Myocyte (in vitro differentiated cells): ENCODE data around the gene LCE1F. TPM values are rescaled to one million over a fixed set of nuclear protein-coding genes. Genes with fewer than 3 reads are reported as not detected.

Source experiments
- DNase-seq: peaks from one replicate; pipeline ENCODE4 v3.0.0-alpha.2; 2012; ENCODE audit warnings: low read depth
- total RNA-seq: library from RNA; depleted of rRNA; stranded (reverse); fragments of >200 nt; gene quantifications from 2 replicates; pipeline ENCODE4 v1.2.3, GENCODE V29; 2014

Gene LCE1F
- total RNA-seq, 1 donor from 2014 or later, result not detected

DNA sequence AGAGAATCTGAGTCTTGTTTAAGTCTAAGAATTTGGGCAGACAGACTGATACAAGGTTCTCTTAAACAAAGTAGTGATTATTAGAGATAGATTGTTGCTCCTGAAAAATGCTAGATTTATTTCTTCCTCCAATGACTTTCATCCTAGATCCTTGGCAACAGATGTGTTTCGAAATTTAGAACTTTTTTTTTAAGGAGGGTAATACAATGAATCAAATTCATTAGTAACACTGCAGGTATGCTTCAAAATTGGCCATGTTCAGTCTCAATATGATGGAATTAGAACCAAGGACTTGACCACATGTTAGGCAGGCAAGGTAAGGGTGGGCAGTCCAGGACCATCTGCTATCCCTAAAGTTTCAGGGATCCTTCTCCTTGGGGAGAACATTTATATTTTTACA lies 4.5 kb upstream of the LCE1F start:
- no peak for DNase-seq

DNA sequence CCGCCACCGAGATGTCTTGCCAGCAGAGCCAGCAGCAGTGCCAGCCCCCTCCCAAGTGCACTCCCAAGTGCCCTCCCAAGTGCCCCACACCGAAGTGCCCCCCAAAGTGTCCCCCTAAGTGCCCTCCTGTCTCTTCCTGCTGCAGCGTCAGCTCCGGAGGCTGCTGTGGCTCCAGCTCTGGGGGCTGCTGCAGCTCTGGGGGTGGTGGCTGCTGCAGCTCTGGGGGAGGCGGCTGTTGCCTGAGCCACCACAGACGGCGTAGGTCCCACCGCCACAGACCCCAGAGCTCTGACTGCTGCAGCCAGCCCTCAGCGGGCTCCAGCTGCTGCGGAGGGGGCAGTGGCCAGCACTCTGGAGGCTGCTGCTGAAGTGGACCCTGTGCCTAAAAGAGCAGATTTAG lies 1.4 kb downstream of the LCE1F start:
- DNase-seq, result no peak

DNA sequence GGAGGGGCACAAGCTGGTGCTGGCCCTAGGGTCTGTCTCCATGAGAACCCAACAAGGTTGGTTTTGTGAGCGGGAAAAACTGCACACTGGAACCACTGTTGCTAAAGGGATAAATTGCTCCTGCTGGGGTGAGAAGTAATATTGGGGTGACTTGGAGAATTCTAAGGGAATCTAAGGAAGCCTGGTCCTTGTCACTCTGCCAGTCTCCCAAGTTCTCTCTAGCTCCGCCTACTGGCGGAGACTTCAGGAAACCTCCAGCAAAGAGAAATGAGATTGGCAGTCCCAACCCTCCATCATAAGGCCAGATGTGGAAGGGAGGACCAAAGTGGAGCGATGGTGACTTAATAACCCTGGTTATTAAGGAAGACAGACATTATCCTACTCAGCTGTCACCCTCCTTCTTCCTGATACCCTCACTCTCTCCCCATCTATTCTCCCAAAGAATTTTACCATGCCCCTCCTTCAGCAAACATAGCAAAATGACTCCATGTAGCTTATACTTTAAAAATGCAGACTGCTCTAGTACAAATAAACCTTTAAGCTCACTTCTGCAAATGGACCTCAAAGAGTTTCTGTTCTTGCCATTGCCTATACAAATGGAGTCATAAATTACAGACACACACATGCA lies 2.7 kb downstream of the LCE1F start:
- peak; percentile 16 for DNase-seq

DNA sequence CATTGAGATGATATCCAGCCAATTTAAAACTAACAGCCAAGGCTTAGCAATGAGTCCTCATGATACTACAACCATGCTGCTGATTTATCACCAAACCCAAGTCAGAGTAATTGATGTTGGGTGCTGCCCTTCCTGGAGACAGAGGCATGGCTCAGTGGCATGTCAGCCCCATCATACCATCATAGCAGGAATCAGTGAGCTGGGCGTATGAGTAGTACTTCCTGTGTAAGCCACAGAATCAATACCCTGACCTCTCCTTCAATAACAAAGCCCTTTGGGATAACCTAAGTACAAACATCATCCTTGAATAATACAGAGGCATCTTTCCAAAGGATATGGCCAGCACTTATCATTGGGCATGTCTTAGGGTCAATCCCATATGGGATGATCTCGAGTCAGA lies 8.2 kb downstream of the LCE1F start:
- no peak for DNase-seq

DNA sequence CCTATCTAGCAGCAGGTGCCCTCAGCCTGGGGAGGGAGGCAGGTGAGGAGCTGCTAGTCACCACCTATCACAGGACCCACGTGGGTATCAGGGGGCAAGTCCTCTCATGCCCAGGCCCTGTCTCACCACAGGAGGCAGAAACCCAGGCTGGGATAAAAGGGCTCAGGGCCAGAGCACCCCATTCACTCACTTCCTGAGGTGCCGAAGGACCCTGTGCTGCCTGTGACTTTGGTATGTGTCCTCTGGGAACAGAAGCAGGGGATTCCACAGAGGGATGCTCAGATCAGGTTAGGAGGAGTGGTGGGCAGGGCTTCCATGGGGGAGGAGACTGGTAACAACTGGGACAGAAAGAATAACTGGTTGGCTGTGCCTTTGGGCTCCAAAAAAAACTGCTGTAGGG lies 11.1 kb downstream of the LCE1F start, which contains the start of gene LCE1E:
TSS of gene LCE1E (plus strand) at position 181 of the 400 bp plus-strand sequence. CDS start 1,043 bp downstream, outside the sequence.
- DNase-seq, result no peak

DNA sequence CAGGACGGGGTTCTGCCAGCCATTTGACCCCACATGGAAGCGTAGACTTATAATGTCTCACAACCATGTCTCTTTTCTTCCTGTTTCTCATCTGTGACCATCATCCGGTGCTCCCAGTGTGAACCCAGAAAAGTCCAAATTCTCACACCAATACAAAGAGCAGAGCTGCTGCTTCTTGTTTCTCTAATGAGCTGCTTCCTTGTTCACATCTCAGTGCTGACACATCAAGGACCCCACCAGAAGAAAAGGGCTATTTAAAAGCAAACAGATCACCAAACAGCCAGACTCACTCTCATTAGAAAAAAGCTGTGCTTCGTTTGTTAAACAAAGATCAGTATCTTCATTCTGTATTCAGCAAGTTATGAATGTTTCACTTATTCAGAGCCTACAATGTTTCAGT lies 20.7 kb downstream of the LCE1F start:
- DNase-seq, result no peak

DNA sequence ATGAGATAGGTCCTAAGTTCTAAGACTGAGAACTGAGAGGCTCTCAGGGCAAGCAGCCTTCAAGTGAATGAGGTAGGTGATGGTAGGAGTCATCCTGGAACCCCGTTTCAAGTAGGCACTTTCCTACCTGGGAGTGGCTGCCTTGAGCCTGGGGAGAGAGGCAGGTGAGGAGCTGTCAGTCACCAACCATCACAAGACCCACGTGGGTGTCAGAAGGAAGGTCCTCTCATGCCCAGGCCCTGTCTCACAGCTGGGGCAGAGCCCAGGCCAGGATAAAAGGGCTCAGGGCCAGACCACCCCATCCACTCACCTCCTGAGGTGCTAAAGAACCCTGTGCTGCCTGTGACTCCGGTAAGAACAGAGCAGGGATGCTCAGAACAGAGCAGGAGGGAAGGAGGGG lies 21.5 kb downstream of the LCE1F start, which contains the start of gene LCE1D:
TSS of gene LCE1D (plus strand) at position 301 of the 400 bp plus-strand sequence. CDS start 1,074 bp downstream, outside the sequence.
- DNase-seq, result no peak

DNA sequence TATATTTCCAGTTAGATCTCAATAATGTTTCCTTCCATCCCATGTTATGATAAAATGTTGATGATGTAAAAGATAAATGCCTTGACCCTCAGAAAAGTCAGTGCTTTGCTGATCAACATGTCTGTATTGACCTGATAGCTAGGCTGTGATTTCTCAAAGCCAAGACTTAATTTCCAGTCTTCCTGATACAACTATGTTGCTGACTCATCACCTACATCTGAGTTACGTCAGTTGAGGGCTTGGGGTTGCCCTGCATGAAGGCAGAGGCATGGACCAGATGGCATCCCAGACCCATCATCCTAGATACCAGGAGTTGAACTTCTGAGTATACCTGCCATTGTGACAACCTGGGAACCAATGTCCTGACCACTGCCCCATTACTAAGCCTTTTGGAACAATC lies 26.4 kb downstream of the LCE1F start:
- no peak for DNase-seq

DNA sequence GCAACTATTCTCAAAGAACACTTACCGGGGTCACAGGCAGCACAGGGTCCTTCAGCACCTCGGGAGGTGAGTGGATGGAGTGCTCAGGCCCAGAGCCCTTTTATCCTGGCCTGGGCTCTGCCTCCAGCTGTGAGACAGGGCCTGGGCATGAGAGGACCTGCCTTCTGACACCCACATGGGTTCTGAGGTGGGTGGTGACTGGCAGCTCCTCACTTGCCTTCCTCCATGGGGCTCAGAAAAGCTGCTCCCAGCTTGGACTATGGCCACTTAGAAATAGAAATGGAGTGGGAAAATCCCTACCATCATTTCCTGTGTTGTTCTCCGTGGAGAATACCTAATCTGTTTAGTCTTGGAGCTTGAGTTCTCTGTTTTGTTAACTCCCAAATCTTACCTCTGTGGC lies 31.6 kb downstream of the LCE1F start, which contains the start of gene LCE1C:
TSS of gene LCE1C (minus strand) at position 76 of the 400 bp plus-strand sequence. CDS start 1,173 bp downstream, outside the sequence.
- DNase-seq, result no peak

DNA sequence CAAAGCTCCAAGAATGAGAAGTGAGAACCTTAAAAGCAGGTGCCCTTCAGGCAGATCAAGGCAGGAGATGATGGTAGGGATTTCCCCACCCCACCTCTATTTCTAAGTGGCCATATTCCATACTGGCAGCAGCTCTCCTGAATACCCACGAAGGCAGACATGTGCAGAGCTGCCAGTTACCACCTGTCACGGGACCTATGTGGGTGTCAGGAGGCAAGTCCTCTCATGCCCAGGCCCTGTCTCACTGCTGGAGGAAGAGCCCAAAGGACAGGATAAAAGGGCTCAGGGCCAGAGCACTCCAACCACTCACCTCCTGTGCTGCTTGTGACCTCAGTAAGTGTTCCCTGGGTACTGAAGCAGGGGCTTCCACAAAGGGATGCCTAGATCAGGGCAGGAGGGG lies 36.1 kb downstream of the LCE1F start:
- no peak for DNase-seq

DNA sequence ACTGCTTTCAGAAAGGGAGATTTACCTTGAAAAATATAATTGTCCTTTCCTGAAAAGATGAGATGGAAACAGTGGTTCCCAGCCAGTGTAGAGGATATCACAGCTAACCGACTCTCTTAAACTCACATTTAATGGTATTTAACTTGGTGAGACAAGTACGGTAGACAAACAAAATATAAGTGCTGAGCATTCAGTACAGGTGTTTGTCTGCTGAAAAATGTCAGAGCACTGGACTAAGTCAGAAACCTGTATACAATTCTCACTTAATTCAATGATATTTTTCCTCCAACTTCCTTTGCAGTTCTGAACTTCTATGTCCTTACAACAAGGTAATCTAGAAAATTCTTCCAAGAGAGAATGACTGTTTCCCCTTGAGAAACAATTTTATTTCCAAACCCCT lies 36.7 kb downstream of the LCE1F start, which contains the start of gene LCE1B:
TSS of gene LCE1B (plus strand) at position 301 of the 400 bp plus-strand sequence. CDS start 476 bp downstream, outside the sequence.
- DNase-seq, result no peak

DNA sequence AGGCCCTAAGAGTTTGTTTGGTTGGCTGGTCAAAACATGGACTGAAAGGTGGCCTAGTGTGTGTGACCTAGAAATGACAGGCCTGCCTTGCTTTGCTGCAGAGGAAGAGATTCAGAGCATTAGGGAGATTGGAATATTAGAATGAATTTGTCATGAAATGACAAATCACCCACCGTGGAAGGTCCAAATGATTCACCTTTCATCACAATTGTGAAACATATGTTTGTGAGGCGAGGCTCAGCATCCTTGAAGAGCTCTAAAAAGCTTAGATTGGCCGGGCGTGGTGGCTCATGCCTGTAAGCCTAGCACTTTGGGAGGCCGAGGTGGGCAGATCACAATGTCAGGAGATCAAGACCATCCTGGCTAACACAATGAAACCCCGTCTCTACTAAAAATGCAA lies 42.4 kb downstream of the LCE1F start:
- DNase-seq, result no peak

DNA sequence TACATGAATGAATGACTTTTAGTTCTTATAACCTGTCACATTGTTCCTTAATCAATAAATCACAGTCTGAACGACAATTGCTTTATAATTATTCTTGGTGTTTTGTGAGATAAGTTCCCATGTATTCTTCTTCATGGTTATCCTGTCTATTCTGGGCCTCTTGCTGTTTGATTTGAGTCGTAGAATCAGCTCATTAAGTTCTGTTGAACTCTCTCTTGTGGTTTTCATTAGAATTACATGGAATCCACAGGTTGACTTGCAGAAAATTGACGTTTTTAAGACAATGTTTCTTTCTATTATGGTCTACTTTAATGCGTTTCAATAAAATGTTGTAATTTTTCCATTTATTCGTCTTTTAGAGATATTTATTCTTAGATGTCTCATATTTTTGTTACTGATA lies 48.4 kb downstream of the LCE1F start:
- no peak for DNase-seq

DNA sequence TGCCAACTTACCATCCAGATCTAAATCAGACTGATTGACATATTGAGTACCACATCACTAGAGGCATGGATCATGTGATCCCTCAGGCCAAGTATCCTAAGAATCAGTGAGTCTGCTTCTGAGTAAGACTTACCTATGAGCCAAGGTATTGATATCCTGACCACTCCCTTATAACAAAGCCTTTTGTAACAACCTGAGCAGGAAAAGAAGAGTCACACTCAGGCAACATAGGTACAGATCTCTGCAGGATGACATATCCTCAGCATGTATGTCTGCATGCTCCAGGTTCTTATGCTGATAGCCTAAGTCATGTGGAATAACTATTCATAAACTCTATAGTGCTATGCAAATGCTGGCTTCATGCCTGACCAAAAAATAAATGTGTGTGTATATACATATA lies 50.0 kb downstream of the LCE1F start:
- DNase-seq, result no peak

Other genes with a start within 250 kb of the LCE1F start
- not detected in 2 replicates for gene LCE3E, start 208.4 kb upstream of the LCE1F start, total RNA-seq
- not detected in 2 replicates for gene LCE3D, start 194.6 kb upstream of the LCE1F start, total RNA-seq
- gene LCE3C, start 174.9 kb upstream of the LCE1F start, total RNA-seq, result not detected in 2 replicates
- gene LCE3B, start 161.3 kb upstream of the LCE1F start, total RNA-seq, result not detected in 2 replicates
- gene LCE3A, start 152.0 kb upstream of the LCE1F start, total RNA-seq, result not detected in 2 replicates
- gene LCE2D, start 111.8 kb upstream of the LCE1F start, total RNA-seq, result not detected in 2 replicates
- not detected in 2 replicates for gene LCE2C, start 99.9 kb upstream of the LCE1F start, total RNA-seq
- not detected in 2 replicates for gene LCE2B, start 89.0 kb upstream of the LCE1F start, total RNA-seq
- gene LCE2A, start 76.8 kb upstream of the LCE1F start, total RNA-seq, result not detected in 2 replicates
- gene LCE4A, start 67.0 kb upstream of the LCE1F start, total RNA-seq, result not detected in 2 replicates
- not detected in 2 replicates for gene KPRP, start 17.1 kb upstream of the LCE1F start, total RNA-seq
- gene LCE1E, start 11.1 kb downstream of the LCE1F start, total RNA-seq, result not detected in 2 replicates
- gene LCE1D, start 21.6 kb downstream of the LCE1F start, total RNA-seq, result not detected in 2 replicates
- not detected in 2 replicates for gene LCE1C, start 31.5 kb downstream of the LCE1F start, total RNA-seq
- gene LCE1B, start 36.8 kb downstream of the LCE1F start, total RNA-seq, result not detected in 2 replicates
- not detected in 2 replicates for gene LCE1A, start 52.3 kb downstream of the LCE1F start, total RNA-seq
- not detected in 2 replicates for gene LCE6A, start 67.7 kb downstream of the LCE1F start, total RNA-seq
- not detected in 2 replicates for gene LCE7A, start 84.9 kb downstream of the LCE1F start, total RNA-seq
- not detected in 2 replicates for gene SMCP, start 103.2 kb downstream of the LCE1F start, total RNA-seq
- gene IVL, start 133.4 kb downstream of the LCE1F start, total RNA-seq, result not detected in 2 replicates
- gene SPRR5, start 172.1 kb downstream of the LCE1F start, total RNA-seq, result not detected in 2 replicates
- not detected in 2 replicates for gene SPRR4, start 195.5 kb downstream of the LCE1F start, total RNA-seq
- gene SPRR1A, start 208.9 kb downstream of the LCE1F start, total RNA-seq, result not detected in 2 replicates
- gene SPRR3, start 226.6 kb downstream of the LCE1F start, total RNA-seq, result not detected in 2 replicates